Panc1 (cell line): Measurements from ENCODE around the gene GNAO1. TPM values are rescaled to one million over a fixed set of nuclear protein-coding genes. Genes with fewer than 3 reads are reported as not detected.

Experiments used
- ATAC-seq: fragments of 200-7000 bp; cut with Tn5 transposase; 2 replicates; pipeline ENCODE4 v1.9.1; 2020; ENCODE audit warnings: mild to moderate bottlenecking, moderate library complexity
- BruUV-seq: library from RNA; stranded (reverse); fragments of 400-500 nt; replicated peaks from 2 replicates; lab custom pipeline; 2021; lab: Mats Ljungman, UMichigan
- CTCF ChIA-PET: fragments of 300-600 bp; sonication (Branson Sonifier 250); formaldehyde crosslinking; loops from one replicate; lab custom pipeline; 2022; ENCODE audit warnings: antibody characterized with exemption; lab: Charles Lee
- POLR2A ChIA-PET: fragments of 300-600 bp; sonication (Branson Sonifier 250); formaldehyde crosslinking; loops from one replicate; lab custom pipeline; 2022; ENCODE audit warnings: antibody characterized with exemption; lab: Charles Lee
- DNase-seq: peaks from one replicate; pipeline ENCODE4 v3.0.0-alpha.2; 2010; ENCODE audit warnings: low read depth, low spot score
- H3K27ac ChIP-seq: 2 replicates; pipeline ENCODE4 v1.5.1; 2011; ENCODE audit warnings: mild to moderate bottlenecking, low read length, inconsistent platforms
- H3K27me3 ChIP-seq: fragments of 200-500 bp; sonication (Bioruptor generic); 2 replicates; pipeline ENCODE4 v1.6.0; 2014; ENCODE audit warnings: low read length, inconsistent platforms; ENCODE audit not compliant: control insufficient read depth, insufficient read depth
- H3K36me3 ChIP-seq: fragments of 200-500 bp; sonication (Bioruptor generic); 2 replicates; pipeline ENCODE4 v1.5.1; 2014; ENCODE audit warnings: inconsistent platforms, mild to moderate bottlenecking, low read length, moderate library complexity; ENCODE audit not compliant: control insufficient read depth, insufficient read depth
- H3K4me1 ChIP-seq: 2 replicates; pipeline ENCODE4 v1.5.1; 2011; ENCODE audit warnings: inconsistent platforms, mild to moderate bottlenecking, low read length, moderate library complexity; ENCODE audit not compliant: control insufficient read depth, insufficient read depth
- H3K4me3 ChIP-seq, 2 experiments: 2 replicates each; pipeline ENCODE4 v1.5.1; 2011 to 2012; ENCODE audit warnings: low read depth in 2 of 2, low read length in 2 of 2, mild to moderate bottlenecking in 2 of 2, inconsistent platforms in 1 of 2, moderate library complexity in 1 of 2
- H3K9me3 ChIP-seq: fragments of 200-500 bp; sonication (Bioruptor generic); 2 replicates; pipeline ENCODE4 v1.5.1; 2014; ENCODE audit warnings: low read depth, mild to moderate bottlenecking, inconsistent platforms, low read length, moderate library complexity; ENCODE audit not compliant: control insufficient read depth, insufficient read depth
- POLR2AphosphoS5 ChIP-seq: IDR thresholded peaks from 2 replicates; pipeline ENCODE4 v1.6.1; 2012; ENCODE audit warnings: mild to moderate bottlenecking, low read depth, low read length, moderate library complexity
- REST ChIP-seq, 2 experiments: IDR thresholded peaks; 2 replicates each; pipeline ENCODE4 v1.6.1; 2011 to 2012; ENCODE audit warnings: low read depth in 2 of 2, control low read depth in 1 of 2, low read length in 1 of 2, mild to moderate bottlenecking in 1 of 2, moderate library complexity in 1 of 2; ENCODE audit not compliant: insufficient read depth in 1 of 2
- SIN3A ChIP-seq: IDR thresholded peaks from 2 replicates; pipeline ENCODE4 v1.6.1; 2012; ENCODE audit warnings: low read depth, mild to moderate bottlenecking, low read length, moderate library complexity, borderline replicate concordance; ENCODE audit not compliant: insufficient read depth
- TCF7L2 ChIP-seq: IDR thresholded peaks from 2 replicates; pipeline ENCODE4 v1.6.1; 2011; ENCODE audit warnings: mild to moderate bottlenecking, low read depth, low read length, inconsistent platforms
- in situ Hi-C: cut with HindIII; loops from 2 replicates; pipeline ENCODE4 v1.10.0; 2016; ENCODE audit warnings: low sequenced_read_pairs, low pct_unique_long_range_greater_than_20kb
- intact Hi-C: fragments of 100-400 bp; cut with micrococcal nuclease; formaldehyde crosslinking; loops from one replicate; pipeline ENCODE4 v1.10.0; 2022; ENCODE audit not compliant: unreplicated experiment
- total RNA-seq: library from RNA; stranded (reverse); gene quantifications from one replicate; pipeline ENCODE4 v1.2.1, GENCODE V29; 2021; ENCODE audit not compliant: unreplicated experiment
- TF ChIP-seq, protein P1 (sequence below): fragments of 450-650 bp; IDR thresholded peaks from 2 replicates; pipeline ENCODE4 v1.5.1; 2017; ENCODE audit warnings: mild to moderate bottlenecking

The GNAO1 gene
- total RNA-seq, 1 experiment from 2014 or later, result 33.4 TPM

DNA sequence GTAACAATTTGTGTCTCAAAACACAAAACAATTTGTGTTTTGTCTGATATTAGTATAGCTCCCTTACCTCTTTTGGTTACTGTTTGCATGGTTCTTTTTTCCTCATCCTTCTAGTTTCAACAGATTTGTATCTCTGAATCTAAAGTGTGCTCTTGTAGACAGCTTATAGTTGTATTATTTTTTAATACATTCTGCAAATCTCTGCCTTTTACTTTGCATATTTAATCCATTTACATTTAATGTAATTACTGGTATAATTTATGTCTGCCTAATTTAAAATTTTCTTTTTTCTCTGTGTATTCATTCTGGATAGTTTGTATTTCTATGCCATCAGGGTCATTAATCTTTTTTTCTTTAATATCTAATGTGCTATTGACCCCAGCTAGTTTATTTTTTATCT is 9.9 kb upstream of the GNAO1 start:
- H3K4me1 ChIP-seq, result no peaks in the 10 kb centered on the region
- no peaks in the 10 kb centered on the region for H3K9me3 ChIP-seq
- no TSS peak for BruUV-seq
- CTCF ChIA-PET, result no interaction called here
- H3K36me3 ChIP-seq, result no peaks in the 10 kb centered on the region
- H3K27me3 ChIP-seq, result no peaks in the 10 kb centered on the region
- ATAC-seq, result no peak
- no peak overlapping the region for H3K4me3 ChIP-seq
- in situ Hi-C loops (no loop called here), intact Hi-C loops (no loop called here)
- POLR2A ChIA-PET, result no interaction called here
- TF ChIP-seq TCF7L2 (no peak), SIN3A (no peak), REST (IDR thresholded peaks at IDR 0.05; ENCODE audit: insufficient read depth in 1 of 2, low read depth in 2 of 2, low read length in 1 of 2) (no peak), POLR2AphosphoS5 (no peak)
- TF ChIP-seq, protein P1, sequence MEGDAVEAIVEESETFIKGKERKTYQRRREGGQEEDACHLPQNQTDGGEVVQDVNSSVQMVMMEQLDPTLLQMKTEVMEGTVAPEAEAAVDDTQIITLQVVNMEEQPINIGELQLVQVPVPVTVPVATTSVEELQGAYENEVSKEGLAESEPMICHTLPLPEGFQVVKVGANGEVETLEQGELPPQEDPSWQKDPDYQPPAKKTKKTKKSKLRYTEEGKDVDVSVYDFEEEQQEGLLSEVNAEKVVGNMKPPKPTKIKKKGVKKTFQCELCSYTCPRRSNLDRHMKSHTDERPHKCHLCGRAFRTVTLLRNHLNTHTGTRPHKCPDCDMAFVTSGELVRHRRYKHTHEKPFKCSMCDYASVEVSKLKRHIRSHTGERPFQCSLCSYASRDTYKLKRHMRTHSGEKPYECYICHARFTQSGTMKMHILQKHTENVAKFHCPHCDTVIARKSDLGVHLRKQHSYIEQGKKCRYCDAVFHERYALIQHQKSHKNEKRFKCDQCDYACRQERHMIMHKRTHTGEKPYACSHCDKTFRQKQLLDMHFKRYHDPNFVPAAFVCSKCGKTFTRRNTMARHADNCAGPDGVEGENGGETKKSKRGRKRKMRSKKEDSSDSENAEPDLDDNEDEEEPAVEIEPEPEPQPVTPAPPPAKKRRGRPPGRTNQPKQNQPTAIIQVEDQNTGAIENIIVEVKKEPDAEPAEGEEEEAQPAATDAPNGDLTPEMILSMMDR, result no peak
- no peak for DNase-seq
- H3K27ac ChIP-seq, result no peak overlapping the region

DNA sequence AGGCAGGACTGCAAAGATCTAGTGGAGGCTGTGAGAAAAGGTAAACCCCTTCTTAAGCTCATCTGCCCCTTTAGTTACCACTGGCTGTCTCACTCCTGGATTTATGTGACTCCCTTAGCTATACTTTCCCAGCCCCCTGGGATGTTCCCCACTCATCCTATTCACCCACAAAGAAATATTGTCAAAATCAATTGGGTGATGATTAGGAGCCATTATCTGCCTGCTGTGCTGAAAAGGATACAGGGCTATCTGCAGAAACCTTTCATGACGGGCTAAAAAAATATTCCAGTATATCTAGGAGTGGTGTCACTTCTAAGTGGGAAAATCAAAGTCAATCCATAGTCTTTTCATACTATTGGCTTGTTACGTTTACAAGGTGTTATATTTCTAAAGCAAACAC is 8.0 kb upstream of the GNAO1 start:
- CTCF ChIA-PET, result no interaction called here
- POLR2A ChIA-PET, result no interaction called here
- no peaks in the 10 kb centered on the region for H3K4me1 ChIP-seq
- in situ Hi-C loops (no loop called here), intact Hi-C loops (no loop called here)
- TF ChIP-seq POLR2AphosphoS5, result no peak
- ATAC-seq, result no peak
- H3K27ac ChIP-seq, result no peak overlapping the region
- BruUV-seq, result no TSS peak
- no peaks in the 10 kb centered on the region for H3K36me3 ChIP-seq
- H3K27me3 ChIP-seq, result no peaks in the 10 kb centered on the region; the same call in 1 of the 2 replicates
- DNase-seq, result no peak
- H3K4me3 ChIP-seq, result no peak overlapping the region
- H3K9me3 ChIP-seq, result no peaks in the 10 kb centered on the region

DNA sequence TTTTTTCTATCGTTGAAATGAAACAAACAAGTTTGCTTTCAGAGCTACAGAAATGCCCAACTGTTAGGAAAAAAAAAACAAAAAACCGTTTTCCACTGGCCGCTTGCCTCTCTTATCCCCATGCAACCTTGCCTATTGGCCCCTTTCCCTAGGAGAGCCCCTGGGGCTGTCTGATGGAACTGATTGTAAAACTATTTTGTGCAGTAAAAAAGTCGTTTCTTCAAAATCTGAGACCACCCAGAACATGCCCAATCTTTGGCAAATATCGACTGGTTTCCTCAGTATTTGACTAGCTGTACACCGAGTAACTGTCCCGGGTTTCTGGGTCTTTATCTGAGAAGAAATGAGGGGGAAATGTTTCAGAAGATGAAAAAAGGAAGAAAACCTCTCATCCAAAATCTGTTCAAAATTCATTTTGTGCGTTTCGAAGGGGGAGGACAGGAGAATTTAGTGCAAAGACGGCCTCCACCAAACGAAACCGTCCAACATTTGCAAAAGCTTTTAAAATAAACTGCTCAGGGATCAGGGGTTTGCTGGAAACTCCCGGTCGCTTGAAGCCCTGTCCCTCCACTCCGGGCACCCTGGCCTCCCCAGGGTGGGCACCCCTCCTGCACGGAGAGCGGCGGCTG is 1.1 kb upstream of the GNAO1 start:
- intact Hi-C loops, result no loop called here

More for the DNA sequence above, 1.1 kb upstream of the GNAO1 start:
- H3K27ac ChIP-seq, result 0 out of 2 replicates have a peak overlapping the region, but pooled peaks have one; percentile 44
- H3K27me3 ChIP-seq, result peaks cover 2% of the 10 kb centered on the region; the same call in 1 of the 2 replicates
- H3K9me3 ChIP-seq, result no peaks in the 10 kb centered on the region
- no peaks in the 10 kb centered on the region; the same call in 1 of the 2 replicates for H3K4me1 ChIP-seq
- no TSS peak for BruUV-seq
- TF ChIP-seq SIN3A (no peak), REST (IDR thresholded peaks at IDR 0.05; ENCODE audit: insufficient read depth in 1 of 2, low read depth in 2 of 2, low read length in 1 of 2) (no peak), POLR2AphosphoS5 (no peak), TCF7L2 (no peak)
- TF ChIP-seq, protein P1, result no peak
- in situ Hi-C loops, result no loop called here
- ChIA-PET POLR2A (interaction anchor here (0.7 kb wide), 1 partner anchor 684 kb away, joined by 3 read pairs; no protein-coding TSS in a partner anchor), CTCF (no interaction called here)
- no peak for ATAC-seq
- H3K4me3 ChIP-seq, result peak overlapping the region; percentile 55 to 64
- no peak for DNase-seq
- H3K36me3 ChIP-seq, result no peaks in the 10 kb centered on the region
